GM15510 (cell line): ENCODE results near the gene TRIO.

ENCODE experiments used
- POLR2A ChIP-seq: IDR thresholded peaks from 3 replicates; pipeline ENCODE4 v1.6.1; 2011; ENCODE audit warnings: borderline replicate concordance; ENCODE audit not compliant: insufficient read length; ENCODE audit errors: extremely low read depth

TRIO gene

DNA sequence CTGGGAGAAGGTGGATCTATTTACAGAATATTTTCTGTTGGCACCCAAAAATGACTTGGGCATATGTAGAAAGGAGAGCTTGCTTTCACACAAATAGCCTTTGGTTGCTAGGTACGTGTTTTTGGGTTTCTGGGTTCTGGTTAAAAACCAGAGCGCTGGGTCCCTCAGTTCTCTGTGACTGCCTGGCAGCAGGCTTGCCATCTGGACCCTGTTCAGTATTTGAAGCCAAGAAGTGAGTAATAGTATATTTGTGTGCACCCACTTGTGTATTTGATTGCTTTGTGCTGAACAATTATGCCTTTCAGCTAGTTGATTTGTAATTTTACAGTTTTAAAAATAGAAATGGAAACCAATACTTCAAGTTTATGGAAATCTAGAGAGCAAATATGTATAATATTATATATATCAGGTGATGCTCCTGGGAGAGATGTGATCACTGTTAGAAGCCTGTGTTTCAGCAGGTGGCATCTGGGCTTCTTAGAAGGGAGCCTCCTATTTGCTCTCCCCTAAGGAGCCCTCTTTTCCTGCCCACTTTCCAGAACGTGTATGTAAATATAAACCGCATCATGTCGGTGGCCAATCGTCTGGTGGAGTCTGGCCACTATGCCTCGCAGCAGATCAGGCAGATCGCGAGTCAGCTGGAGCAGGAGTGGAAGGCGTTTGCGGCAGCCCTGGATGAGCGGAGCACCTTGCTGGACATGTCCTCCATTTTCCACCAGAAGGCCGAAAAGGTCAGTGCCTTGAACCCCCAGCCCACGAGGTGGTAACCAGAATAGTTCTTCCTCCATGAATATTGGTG is 153.6 kb downstream of the TRIO start:
- TF ChIP-seq POLR2A, result no peak

DNA sequence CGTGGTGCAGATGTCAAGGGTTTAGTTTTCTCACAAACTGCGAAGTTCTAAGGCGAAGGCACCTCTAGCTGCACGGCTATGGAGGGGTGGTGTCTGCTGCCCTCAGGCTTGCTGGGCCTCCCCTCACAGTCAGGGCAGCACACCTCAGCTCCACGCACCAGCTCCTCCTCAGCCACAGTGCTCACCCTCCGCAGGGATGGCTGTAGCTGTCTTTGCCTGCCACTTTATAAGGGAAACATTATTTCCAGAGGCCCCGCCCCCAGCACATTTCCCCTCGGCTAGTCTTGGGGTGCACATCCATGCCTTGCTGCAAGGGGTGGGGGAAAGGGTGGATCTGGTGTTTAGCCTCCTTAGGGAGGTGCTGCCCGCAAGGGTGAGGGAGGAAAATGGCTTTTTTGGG is 154.6 kb downstream of the TRIO start:
- TF ChIP-seq POLR2A, result no peak

DNA sequence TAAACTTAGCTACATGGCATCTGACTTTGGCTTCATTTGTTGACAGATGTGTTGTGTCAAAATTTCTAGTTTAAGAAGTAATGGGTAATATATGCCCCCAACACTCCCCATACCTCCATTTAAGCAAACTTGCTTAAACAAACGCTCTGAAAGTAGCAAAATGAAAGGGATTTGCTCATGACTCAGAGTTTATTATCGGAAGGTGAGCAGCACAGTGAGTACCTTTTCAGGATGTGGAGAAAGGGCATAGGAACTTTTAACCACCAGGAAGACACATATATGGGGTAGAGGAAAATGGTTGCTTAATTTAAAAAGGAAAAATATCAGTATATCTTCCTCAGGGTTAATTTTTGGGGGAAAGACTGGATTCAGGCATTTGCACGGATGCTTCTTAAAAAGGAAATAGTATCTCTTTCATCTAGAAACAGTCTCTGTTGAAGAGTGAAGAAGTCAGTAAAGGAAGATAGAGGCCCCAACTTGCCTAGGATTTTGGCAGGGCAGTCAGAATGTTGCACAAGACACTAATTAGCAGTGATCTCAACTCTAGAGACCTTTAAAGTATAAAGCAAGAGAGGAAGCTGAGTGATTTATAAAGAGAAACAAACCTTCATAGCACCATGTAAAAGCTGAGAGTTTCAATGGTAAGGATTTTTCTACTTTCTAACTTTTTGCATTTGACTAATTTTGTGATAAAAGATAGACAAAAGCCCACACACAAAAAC is 155.1 kb downstream of the TRIO start:
- TF ChIP-seq POLR2A, result no peak

DNA sequence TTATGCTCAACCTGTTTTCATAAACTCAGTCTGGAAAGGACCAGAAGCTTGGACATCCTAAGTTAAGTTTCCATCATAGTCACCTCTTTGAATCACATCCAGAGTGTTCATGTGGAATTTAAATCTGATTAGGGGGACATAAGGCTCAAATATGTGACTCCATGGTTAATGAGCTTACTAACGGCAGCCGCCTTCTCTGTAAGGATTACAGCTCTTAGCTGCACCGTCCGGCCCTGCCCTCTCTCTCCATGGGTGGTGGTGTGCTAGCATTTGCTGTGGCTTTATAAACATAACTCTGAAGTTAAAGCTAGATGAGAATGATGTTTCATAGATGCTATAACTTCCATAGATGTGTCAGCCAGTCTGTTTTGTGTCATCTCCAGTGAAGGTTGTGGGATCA is 156.5 kb downstream of the TRIO start:
- no peak for TF ChIP-seq POLR2A

DNA sequence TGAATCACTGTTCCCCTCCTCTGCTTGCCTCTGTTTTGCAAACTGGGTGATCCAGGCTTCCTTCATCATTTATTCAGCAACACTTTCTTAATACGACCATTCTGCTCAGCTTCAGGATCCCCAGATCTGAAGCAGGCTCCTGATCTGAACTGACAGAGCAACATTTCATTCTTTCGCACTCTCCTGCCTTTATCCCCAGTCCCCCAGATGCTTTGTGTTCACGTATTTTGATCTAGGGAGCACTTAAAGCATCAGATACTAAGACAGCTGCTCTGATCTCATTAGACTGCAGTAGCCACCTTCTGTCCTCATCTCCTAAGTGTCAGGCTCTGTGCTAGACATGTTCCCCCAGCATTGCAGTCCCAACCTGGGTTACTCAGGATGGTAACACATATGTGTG is 158.0 kb downstream of the TRIO start:
- no peak for TF ChIP-seq POLR2A

DNA sequence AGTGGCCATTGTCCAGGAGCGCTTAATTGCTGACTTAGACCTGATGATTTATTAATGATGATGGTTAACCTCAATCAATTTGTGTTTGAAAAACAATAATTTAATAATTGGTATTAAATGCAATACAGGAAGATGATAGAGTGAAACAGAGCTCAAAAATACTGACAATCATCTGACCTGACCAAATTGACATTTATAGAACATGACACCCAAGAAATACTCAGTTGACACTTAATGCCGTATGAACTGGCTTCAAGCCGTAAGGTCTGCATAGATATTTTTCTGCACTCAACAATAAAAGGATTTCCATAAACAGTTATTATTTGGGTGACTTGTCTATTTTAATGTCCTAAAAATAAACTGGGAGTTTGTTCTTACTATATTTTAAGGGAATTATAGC is 159.2 kb downstream of the TRIO start:
- TF ChIP-seq POLR2A, result no peak

DNA sequence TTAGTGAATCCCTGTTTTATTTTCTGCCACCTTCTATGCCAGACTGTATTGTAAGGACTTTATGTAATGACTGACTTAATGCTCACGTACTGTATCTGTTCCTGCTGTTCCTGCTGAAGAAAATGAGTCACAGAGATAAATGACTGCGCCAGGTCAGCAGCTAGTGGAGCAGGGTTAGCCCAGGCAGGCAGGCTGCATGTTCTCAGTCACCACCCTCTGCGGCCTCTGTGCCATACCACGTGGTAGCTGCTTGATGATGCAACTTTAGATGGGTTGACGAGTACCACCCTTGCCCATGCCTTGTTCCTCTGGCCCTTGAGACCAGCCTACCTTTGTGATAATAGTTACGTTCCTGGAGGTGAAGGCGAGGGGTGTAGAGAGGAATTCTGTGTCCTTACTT is 161.9 kb downstream of the TRIO start:
- no peak for TF ChIP-seq POLR2A

DNA sequence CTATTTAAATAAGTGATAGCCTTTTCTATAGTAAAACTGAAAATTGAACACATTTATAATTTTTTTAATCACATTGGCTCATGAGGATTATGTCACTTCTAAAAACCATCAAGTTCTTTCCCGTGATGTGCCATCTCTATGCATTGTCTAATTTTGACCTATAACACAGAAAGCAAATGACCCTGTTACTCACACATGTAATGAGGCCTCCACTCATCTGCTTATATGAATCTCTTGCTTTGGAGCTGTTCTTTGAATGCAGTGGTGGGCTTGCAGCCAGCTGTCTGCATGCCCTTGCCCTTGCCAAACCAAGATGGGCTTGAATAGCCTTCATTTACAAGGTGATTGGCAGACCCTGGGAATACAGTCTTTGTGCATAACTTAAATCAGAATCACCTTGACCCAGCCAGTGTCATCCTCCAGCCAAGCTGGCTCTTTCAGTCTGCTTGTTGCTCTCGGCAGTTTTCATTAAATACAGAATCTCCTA is 163.2 kb downstream of the TRIO start:
- no peak for TF ChIP-seq POLR2A

DNA sequence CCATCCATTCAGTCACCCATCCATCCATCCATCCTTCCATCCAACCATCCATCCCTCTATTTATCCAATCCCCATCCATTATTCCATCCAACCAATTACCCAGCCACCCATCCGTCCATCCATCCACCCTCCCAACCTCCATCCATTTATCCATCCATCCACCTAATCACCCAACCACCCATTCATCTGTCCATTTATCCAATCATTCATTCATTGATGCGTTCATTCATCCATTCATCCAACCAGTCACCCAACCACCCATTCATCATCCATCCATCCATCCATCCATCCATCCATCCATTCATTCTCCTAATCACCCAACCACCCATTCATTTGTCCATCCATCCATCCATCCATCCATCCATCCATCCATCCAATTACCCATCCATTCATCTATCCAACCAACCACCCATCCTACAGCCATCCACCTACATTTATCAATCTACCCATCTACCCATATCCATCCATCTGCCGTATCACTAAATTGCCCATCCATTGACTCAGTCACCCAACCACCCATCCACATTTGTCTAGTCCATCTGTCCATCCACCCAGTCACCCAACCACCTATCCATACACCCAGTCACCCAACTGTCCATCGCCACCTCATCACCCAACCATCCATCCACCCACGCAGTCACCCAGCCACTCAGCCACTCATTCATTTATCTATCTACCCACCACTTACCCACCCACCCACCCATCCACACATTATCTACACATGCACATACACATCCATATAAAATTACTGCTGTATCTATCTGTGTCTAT is 165.4 kb downstream of the TRIO start:
- TF ChIP-seq POLR2A, result no peak

DNA sequence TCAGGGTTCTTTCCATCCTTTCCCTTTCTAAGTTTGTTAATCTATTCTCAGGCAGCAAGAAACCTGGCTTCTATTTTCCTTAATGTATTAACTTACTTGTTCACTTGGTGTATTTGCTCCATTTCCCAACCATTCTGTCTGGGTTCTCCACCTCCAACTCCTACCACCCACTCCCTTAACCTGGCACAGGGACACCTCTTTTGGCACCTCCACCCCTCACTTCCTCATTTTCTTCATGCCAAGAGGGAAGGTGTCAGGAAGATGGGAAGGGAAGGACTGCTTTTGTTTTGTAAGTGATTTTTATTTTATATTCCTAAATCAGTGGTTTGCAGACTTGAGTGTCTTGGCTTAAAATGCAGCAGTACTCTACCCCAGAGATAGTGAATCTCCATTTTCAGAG is 166.1 kb downstream of the TRIO start:
- no peak for TF ChIP-seq POLR2A

DNA sequence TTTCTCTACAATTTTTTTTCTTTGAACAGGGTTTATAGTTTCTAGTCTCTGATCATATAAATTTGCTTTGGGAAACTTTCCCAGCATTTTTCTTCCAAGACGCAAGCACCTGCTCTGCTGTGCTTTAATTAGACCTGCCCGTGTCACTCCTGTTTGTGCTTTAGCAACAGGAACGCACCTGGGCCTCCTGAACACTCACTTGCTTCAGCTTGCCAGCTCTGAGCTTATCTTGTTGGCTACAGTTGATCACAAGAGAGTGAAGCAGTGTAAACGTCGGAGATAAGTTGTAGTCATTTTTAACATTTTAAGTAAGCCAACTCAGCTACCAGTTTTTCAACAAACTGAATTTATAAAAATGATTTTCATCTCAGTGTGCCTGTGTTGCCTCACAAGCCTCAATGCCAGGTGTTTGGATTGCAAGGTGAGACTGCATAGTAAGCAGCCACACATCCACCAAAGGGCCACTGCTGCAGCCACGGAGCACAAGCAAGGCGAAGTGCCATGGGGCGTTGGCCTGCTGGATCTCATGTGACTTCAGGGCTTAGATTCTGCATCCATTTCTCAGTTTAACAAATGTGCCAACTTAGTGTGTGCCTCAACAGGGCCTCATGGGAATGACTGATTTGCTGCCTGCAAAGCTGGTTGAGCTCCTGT is 166.9 kb downstream of the TRIO start:
- no peak for TF ChIP-seq POLR2A

DNA sequence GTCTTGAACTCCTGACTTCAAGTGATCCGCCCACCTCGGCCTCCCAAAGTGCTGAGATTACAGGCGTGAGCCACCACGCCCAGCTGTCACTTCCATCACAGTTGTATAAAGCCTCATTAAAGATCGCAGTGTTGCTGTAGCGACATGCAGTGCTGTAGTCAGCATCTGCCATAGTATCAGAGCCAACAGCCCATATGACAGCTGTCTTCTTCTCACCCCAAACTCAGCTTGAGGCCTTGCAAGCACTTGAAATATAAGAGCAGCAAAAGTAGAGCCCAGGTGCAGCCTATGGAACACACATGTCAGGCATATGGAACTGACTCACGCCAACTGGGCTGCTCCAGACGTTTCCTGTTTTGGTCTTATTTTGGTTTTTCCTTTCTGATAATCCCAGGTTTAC is 167.8 kb downstream of the TRIO start:
- no peak for TF ChIP-seq POLR2A

DNA sequence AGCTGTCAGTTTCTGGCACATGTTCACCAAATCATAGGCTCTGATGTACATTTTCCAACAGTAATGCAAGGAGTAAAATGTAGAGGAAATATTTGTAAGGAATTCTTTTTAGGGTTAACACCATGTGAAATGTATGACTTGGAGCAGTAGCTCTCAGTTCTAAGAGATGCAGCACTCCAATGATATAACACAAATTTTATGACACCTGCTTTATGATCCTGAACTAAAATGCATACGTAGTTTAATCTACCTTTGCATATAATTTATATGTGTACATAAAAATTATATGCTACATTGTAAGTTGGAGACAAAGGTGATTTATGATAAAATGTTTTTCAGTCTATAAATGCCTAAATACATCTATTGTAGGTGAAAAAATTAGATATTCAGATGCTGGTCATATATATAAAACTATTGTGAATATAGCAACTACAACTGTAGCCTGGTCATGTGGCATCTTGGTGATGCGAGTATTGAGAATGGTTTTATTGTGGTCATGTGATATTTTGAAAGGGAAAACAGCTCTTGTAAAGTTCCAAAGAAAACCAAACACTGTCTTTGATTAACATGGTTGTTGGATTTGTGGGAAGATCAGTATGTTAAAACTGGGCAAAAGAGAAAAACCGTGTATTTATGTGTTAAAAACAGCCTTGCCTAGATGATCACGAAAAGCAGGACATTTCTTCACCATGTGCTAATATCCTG is 171.0 kb downstream of the TRIO start:
- TF ChIP-seq POLR2A, result no peak

DNA sequence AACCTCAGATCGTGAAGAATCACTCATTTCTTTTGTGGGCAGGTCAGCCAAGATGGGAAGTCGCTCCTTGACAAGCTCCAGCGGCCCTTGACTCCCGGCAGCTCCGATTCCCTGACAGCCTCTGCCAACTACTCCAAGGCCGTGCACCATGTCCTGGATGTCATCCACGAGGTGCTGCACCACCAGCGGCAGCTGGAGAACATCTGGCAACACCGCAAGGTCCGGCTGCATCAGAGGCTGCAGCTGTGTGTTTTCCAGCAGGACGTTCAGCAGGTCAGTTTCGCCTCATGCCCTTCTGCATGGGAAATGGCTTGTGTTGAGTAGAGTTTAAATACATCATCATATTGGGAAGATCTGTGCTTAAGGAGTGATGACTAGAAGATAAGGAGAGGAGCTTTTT is 173.3 kb downstream of the TRIO start:
- no peak for TF ChIP-seq POLR2A
